Neural cell (in vitro differentiated cells): Measurements from ENCODE around the gene GGT5. TPM values are rescaled to one million over a fixed set of nuclear protein-coding genes. Genes with fewer than 3 reads are reported as not detected.

ENCODE experiments used
- H2AFZ ChIP-seq: fragments of 200-600, 300-800 bp; sonication (generic), shearing (Covaris generic); 2 replicates; pipeline ENCODE4 v1.6.0; 2014; ENCODE audit warnings: low read depth, mild to moderate bottlenecking, antibody characterized with exemption, low read length, moderate library complexity
- H3F3A ChIP-seq: fragments of 200-600 bp; shearing (Covaris generic); 2 replicates; pipeline ENCODE4 v1.6.1; 2016; ENCODE audit warnings: mild to moderate bottlenecking, moderate library complexity, mixed read lengths, antibody characterized with exemption, low read length; ENCODE audit not compliant: insufficient read depth, poor library complexity, severe bottlenecking
- H3K27ac ChIP-seq: fragments of 200-600, 300-800 bp; sonication (generic), shearing (Covaris generic); 2 replicates; pipeline ENCODE4 v1.5.1; 2014; ENCODE audit warnings: mild to moderate bottlenecking, low read length, moderate library complexity
- H3K27me3 ChIP-seq: fragments of 300-800, 200-600 bp; sonication (generic), shearing (Covaris generic); 2 replicates; pipeline ENCODE4 v1.6.0; 2014; ENCODE audit warnings: mild to moderate bottlenecking, low read depth, low read length, moderate library complexity; ENCODE audit not compliant: insufficient read depth
- H3K36me3 ChIP-seq: fragments of 300-800, 200-600 bp; sonication (generic), shearing (Covaris generic); 2 replicates; pipeline ENCODE4 v1.5.1; 2014; ENCODE audit warnings: mild to moderate bottlenecking, antibody characterized with exemption, low read length, moderate library complexity; ENCODE audit not compliant: insufficient read depth
- H3K4me2 ChIP-seq: fragments of 300-800, 200-600 bp; sonication (generic), shearing (Covaris generic); 2 replicates; pipeline ENCODE4 v1.6.0; 2014; ENCODE audit warnings: mild to moderate bottlenecking, low read length
- H3K4me3 ChIP-seq: fragments of 300-800, 200-600 bp; sonication (generic), shearing (Covaris generic); 2 replicates; pipeline ENCODE4 v1.5.1; 2014; ENCODE audit warnings: mild to moderate bottlenecking, low read length, moderate library complexity
- H3K79me2 ChIP-seq: fragments of 200-600 bp; shearing (Covaris generic); replicated peaks from 2 replicates; pipeline ENCODE4 v1.6.0; 2014; ENCODE audit warnings: mild to moderate bottlenecking, low read length, moderate library complexity; ENCODE audit not compliant: insufficient read depth
- H3K9ac ChIP-seq: fragments of 300-800, 200-600 bp; sonication (generic), shearing (Covaris generic); 2 replicates; pipeline ENCODE4 v1.6.1; 2016; ENCODE audit warnings: mild to moderate bottlenecking, low read length, mixed read lengths
- H3K9me2 ChIP-seq: fragments of 200-600 bp; shearing (Covaris generic); 2 replicates; pipeline ENCODE4 v1.6.1; 2016; ENCODE audit warnings: mild to moderate bottlenecking, low read length, mixed read lengths; ENCODE audit not compliant: insufficient read depth
- H3K9me3 ChIP-seq: fragments of 200-600, 300-800 bp; sonication (generic), shearing (Covaris generic); 2 replicates; pipeline ENCODE4 v1.6.1; 2016; ENCODE audit warnings: mild to moderate bottlenecking, mixed run types, low read length, moderate library complexity, mixed read lengths
- H4K20me1 ChIP-seq: fragments of 200-600 bp; shearing (Covaris generic); 2 replicates; pipeline ENCODE4 v1.6.1; 2016; ENCODE audit warnings: mild to moderate bottlenecking, mixed run types; ENCODE audit not compliant: insufficient read depth
- EP300 ChIP-seq: fragments of 450-650 bp; conservative IDR thresholded peaks from 2 replicates; pipeline ENCODE4 v1.6.1; 2014; ENCODE audit warnings: antibody characterized with exemption, mild to moderate bottlenecking, moderate library complexity; ENCODE audit not compliant: poor library complexity, severe bottlenecking
- EZH2 ChIP-seq: fragments of 200-600, 300-800 bp; shearing (Covaris generic), sonication (generic); IDR thresholded peaks from 2 replicates; pipeline ENCODE4 v1.6.1; 2014; ENCODE audit warnings: antibody characterized with exemption, low read length, borderline replicate concordance, mild to moderate bottlenecking; ENCODE audit not compliant: insufficient read depth, poor library complexity, severe bottlenecking
- MXI1 ChIP-seq: fragments of 450-650 bp; conservative IDR thresholded peaks from 2 replicates; pipeline ENCODE4 v1.6.1; 2014; ENCODE audit warnings: antibody characterized with exemption, mild to moderate bottlenecking; ENCODE audit not compliant: poor library complexity, severe bottlenecking
- POLR2AphosphoS5 ChIP-seq: IDR thresholded peaks from 2 replicates; pipeline ENCODE4 v1.6.1; 2012
- RAD21 ChIP-seq: fragments of 450-650 bp; conservative IDR thresholded peaks from 2 replicates; pipeline ENCODE4 v1.6.1; 2014; ENCODE audit warnings: antibody characterized with exemption, mild to moderate bottlenecking, moderate library complexity
- REST ChIP-seq: IDR thresholded peaks from 2 replicates; pipeline ENCODE4 v1.6.1; 2012; ENCODE audit warnings: borderline replicate concordance
- SMC3 ChIP-seq: fragments of 450-650 bp; conservative IDR thresholded peaks from 2 replicates; pipeline ENCODE4 v1.6.1; 2014; ENCODE audit warnings: antibody characterized with exemption, mild to moderate bottlenecking, moderate library complexity; ENCODE audit not compliant: poor library complexity
- TAF1 ChIP-seq: IDR thresholded peaks from 2 replicates; pipeline ENCODE4 v1.6.1; 2012; ENCODE audit warnings: low read depth
- polyA plus RNA-seq: library from polyadenylated mRNA; depleted of rRNA; stranded (reverse); fragments of >200 nt; gene quantifications from 2 replicates; pipeline ENCODE4 v1.2.3, GENCODE V29; 2014
- TF ChIP-seq, protein P1 (sequence below): fragments of 450-650 bp; IDR thresholded peaks from 2 replicates; pipeline ENCODE4 v1.5.1; 2014; ENCODE audit warnings: antibody characterized with exemption, mild to moderate bottlenecking, moderate library complexity; ENCODE audit not compliant: poor library complexity, severe bottlenecking

The GGT5 gene
- polyA plus RNA-seq, 1 donor from 2014 or later, result 0.12 TPM

- no peak overlapping the region for H3K4me2 ChIP-seq
- no peaks in the 10 kb centered on the region for H4K20me1 ChIP-seq
- no peak for TF ChIP-seq MXI1
- TF ChIP-seq, protein P1, sequence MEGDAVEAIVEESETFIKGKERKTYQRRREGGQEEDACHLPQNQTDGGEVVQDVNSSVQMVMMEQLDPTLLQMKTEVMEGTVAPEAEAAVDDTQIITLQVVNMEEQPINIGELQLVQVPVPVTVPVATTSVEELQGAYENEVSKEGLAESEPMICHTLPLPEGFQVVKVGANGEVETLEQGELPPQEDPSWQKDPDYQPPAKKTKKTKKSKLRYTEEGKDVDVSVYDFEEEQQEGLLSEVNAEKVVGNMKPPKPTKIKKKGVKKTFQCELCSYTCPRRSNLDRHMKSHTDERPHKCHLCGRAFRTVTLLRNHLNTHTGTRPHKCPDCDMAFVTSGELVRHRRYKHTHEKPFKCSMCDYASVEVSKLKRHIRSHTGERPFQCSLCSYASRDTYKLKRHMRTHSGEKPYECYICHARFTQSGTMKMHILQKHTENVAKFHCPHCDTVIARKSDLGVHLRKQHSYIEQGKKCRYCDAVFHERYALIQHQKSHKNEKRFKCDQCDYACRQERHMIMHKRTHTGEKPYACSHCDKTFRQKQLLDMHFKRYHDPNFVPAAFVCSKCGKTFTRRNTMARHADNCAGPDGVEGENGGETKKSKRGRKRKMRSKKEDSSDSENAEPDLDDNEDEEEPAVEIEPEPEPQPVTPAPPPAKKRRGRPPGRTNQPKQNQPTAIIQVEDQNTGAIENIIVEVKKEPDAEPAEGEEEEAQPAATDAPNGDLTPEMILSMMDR, result no peak
- TF ChIP-seq EZH2, result no peak
- no peak for TF ChIP-seq TAF1
- no peak for TF ChIP-seq RAD21
- TF ChIP-seq POLR2AphosphoS5, result no peak
- no peak for TF ChIP-seq SMC3
- no peak for TF ChIP-seq EP300
- TF ChIP-seq REST, result no peak
- H3K27me3 ChIP-seq, result no peaks in the 10 kb centered on the region
- no peaks in the 10 kb centered on the region for H3K9me2 ChIP-seq
- H3K27ac ChIP-seq, result no peak overlapping the region
- H3K79me2 ChIP-seq, result peaks cover 44% of the 10 kb centered on the region
- no peak overlapping the region for H3K9ac ChIP-seq
- H2AFZ ChIP-seq, result no peak overlapping the region
- no peaks in the 10 kb centered on the region for H3F3A ChIP-seq
- H3K4me3 ChIP-seq, result no peak overlapping the region
- H3K9me3 ChIP-seq, result no peaks in the 10 kb centered on the region
- H3K36me3 ChIP-seq, result no peaks in the 10 kb centered on the region
Measured at GRCh38 chr22:24285245-24285644, 40.4 kb upstream of the GGT5 start.

- no peaks in the 10 kb centered on the region for H3K36me3 ChIP-seq
- H3K27me3 ChIP-seq, result no peaks in the 10 kb centered on the region
- H3K9ac ChIP-seq, result no peak overlapping the region
- no peak overlapping the region for H2AFZ ChIP-seq
- H4K20me1 ChIP-seq, result no peaks in the 10 kb centered on the region
- peaks cover 44% of the 10 kb centered on the region for H3K79me2 ChIP-seq
- H3F3A ChIP-seq, result no peaks in the 10 kb centered on the region
- no peak overlapping the region for H3K4me3 ChIP-seq
- H3K9me3 ChIP-seq, result no peaks in the 10 kb centered on the region
- H3K4me2 ChIP-seq, result no peak overlapping the region
- H3K27ac ChIP-seq, result no peak overlapping the region
- TF ChIP-seq EZH2, result no peak
- no peak for TF ChIP-seq TAF1
- TF ChIP-seq, protein P1, result no peak
- no peak for TF ChIP-seq MXI1
- TF ChIP-seq POLR2AphosphoS5, result no peak
- no peaks in the 10 kb centered on the region for H3K9me2 ChIP-seq
Measured at GRCh38 chr22:24284747-24285203, 39.9 kb upstream of the GGT5 start.
